COLO668 (cell line): Measurements from ENCODE around the gene ZCCHC24.
"Not testable (repeated sequence)": the region's sequence is repeated elsewhere in the genome, so short reads cannot be mapped to it uniquely, and the experiment has no call there.

Experiments
- DNase-seq: peaks from one replicate; lab custom pipeline; 2025; ENCODE audit not compliant: unreplicated experiment; lab: John Stamatoyannopoulos, UW

Gene ZCCHC24

DNA sequence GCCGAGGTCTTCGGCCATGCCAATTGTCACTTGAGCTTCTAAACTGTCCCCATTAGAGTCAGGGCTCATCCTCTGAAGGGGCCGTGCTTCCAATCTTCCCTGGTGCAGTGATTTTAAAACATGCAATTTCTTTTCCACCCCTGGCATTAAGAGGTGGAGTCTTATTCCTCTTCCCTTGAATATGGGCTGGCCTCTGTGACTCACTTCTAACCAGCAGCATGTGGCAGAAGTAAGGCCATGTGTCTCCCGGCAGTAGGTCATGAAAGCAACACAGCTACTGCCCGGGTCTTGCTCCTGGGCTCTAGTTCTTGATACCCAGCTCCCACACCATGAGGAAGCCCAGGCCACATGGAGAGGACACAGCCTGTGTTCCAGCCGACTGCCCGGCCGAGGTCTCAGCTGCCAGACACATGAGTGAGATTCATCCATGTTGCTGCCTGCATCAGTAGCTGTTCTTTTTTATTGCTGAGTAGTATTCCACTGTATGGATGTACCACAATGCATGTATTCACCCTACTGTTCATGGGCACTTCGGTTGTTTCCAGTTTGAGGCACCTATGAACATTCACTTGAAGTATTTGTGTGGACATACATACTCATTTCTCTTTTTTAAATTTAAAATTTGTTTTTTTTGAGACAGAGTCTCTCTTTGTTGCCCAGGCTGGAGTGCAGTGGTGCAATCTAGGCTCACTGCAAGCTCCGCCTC lies 112.7 kb downstream of the ZCCHC24 start:
- not testable (repeated sequence) for DNase-seq
